ENCODE results near the gene RETREG2. TPM values are rescaled to one million over a fixed set of nuclear protein-coding genes. Genes with fewer than 3 reads are reported as not detected.

RETREG2 gene
- total RNA-seq, 4 donors from 2014 or later, result 37.8 to 226 (median 102) TPM

DNA sequence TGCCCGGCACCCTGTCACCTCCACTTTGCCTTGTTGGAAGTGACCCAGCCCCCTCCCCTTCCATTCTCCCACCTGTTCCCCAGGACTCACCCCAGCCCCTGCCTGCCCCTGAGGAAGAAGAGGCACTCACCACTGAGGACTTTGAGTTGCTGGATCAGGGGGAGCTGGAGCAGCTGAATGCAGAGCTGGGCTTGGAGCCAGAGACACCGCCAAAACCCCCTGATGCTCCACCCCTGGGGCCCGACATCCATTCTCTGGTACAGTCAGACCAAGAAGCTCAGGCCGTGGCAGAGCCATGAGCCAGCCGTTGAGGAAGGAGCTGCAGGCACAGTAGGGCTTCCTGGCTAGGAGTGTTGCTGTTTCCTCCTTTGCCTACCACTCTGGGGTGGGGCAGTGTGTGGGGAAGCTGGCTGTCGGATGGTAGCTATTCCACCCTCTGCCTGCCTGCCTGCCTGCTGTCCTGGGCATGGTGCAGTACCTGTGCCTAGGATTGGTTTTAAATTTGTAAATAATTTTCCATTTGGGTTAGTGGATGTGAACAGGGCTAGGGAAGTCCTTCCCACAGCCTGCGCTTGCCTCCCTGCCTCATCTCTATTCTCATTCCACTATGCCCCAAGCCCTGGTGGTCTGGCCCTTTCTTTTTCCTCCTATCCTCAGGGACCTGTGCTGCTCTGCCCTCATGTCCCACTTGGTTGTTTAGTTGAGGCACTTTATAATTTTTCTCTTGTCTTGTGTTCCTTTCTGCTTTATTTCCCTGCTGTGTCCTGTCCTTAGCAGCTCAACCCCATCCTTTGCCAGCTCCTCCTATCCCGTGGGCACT is 4.5 kb downstream of the RETREG2 start:
- H3K27me3 ChIP-seq, result no peaks in the 10 kb centered on the region
- H3K36me3 ChIP-seq, result peaks cover 0 to 41% (median 9%) of the 10 kb centered on the region in 4 donors
- in situ Hi-C loops (cut with MboI; ENCODE audit: low pct_ligation_motif_present in 1 of 4, low pct_unique_long_range_greater_than_20kb in 1 of 4, low sequenced_read_pairs in 3 of 4), result no loop called here
- DNase-seq, result peak; percentile 61
- intact Hi-C loops (cut with DNase I; ENCODE audit: low total_unique reads), result no loop called here
- peak overlapping the region; percentile 47 to 79 (median 74) for H3K27ac ChIP-seq
- no peaks in the 10 kb centered on the region for H3K9me3 ChIP-seq
- TF ChIP-seq POLR2A (IDR thresholded peaks at IDR 0.05), result no peak
- peak in 1 of 3 donors; percentile 9 for TF ChIP-seq POLR2AphosphoS5 (IDR thresholded peaks at IDR 0.05)
- H3K4me3 ChIP-seq, result no peak overlapping the region
- peaks cover 9 to 50% (median 24%) of the 10 kb centered on the region in 4 donors for H3K4me1 ChIP-seq
- WGBS, 2 donors (ENCODE audit: low coverage in 1 of 2), result 70 to 90% methylated on average over 2 to 8 of the region's 8 CpGs

DNA sequence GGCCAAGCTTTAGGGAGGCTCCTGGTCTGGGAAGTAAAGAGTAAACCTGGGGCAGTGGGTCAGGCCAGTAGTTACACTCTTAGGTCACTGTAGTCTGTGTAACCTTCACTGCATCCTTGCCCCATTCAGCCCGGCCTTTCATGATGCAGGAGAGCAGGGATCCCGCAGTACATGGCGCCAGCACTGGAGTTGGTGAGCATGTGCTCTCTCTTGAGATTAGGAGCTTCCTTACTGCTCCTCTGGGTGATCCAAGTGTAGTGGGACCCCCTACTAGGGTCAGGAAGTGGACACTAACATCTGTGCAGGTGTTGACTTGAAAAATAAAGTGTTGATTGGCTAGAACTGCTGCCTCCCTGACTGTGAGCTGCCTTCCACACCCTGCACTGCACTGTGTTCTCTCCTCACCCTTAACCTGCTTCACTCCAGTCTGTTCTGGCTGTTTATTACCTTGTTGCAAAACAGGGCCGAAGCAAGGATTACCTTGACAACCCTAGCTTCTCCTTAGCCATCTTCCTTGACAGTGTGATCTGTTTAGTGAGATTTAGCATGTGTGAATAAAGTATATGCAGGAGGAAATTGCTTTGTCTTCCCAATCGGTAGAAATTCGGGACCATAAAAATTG is 5.2 kb downstream of the RETREG2 start:
- H3K36me3 ChIP-seq, result peaks cover 0 to 41% (median 9%) of the 10 kb centered on the region in 4 donors
- peak overlapping the region; percentile 47 to 79 (median 74) for H3K27ac ChIP-seq
- DNase-seq, result peak; percentile 38
- 53 to 85% methylated on average over 3 to 6 of the region's 6 CpGs for WGBS, 2 donors (ENCODE audit: low coverage in 1 of 2)
- in situ Hi-C loops (cut with MboI; ENCODE audit: low pct_ligation_motif_present in 1 of 4, low pct_unique_long_range_greater_than_20kb in 1 of 4, low sequenced_read_pairs in 3 of 4) (no loop called here), intact Hi-C loops (cut with DNase I; ENCODE audit: low total_unique reads) (no loop called here)
- peaks cover 9 to 50% (median 24%) of the 10 kb centered on the region in 4 donors for H3K4me1 ChIP-seq
- TF ChIP-seq, protein P1, sequence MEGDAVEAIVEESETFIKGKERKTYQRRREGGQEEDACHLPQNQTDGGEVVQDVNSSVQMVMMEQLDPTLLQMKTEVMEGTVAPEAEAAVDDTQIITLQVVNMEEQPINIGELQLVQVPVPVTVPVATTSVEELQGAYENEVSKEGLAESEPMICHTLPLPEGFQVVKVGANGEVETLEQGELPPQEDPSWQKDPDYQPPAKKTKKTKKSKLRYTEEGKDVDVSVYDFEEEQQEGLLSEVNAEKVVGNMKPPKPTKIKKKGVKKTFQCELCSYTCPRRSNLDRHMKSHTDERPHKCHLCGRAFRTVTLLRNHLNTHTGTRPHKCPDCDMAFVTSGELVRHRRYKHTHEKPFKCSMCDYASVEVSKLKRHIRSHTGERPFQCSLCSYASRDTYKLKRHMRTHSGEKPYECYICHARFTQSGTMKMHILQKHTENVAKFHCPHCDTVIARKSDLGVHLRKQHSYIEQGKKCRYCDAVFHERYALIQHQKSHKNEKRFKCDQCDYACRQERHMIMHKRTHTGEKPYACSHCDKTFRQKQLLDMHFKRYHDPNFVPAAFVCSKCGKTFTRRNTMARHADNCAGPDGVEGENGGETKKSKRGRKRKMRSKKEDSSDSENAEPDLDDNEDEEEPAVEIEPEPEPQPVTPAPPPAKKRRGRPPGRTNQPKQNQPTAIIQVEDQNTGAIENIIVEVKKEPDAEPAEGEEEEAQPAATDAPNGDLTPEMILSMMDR (IDR thresholded peaks at IDR 0.05), result no peak
- TF ChIP-seq POLR2AphosphoS5 (IDR thresholded peaks at IDR 0.05) (peak in 2 of 3 donors; percentile 40 to 59), EP300 (IDR thresholded peaks at IDR 0.05; ENCODE audit: low read depth) (no peak), POLR2A (IDR thresholded peaks at IDR 0.05) (no peak)
- no peak overlapping the region for H3K4me3 ChIP-seq
- no peaks in the 10 kb centered on the region for H3K27me3 ChIP-seq
- no peaks in the 10 kb centered on the region for H3K9me3 ChIP-seq

DNA sequence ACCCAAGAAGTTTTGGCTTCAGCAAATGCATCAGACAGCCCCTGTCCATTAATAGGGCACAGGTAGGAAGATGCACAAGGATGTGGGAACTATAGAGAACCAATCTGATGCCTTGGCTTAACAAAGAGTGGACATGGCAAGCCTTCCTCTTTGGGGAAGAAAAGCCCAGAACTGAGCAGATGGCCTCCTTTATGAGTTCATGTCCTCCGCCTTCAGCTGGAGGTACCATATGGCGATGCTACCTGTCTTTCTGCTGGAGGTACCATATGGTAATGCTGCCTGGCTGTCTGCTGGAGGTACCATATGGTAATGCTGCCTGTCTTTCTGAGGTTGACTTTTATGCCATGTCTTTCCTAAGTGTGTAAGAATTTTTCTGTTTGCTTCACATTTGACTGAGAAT is 6.0 kb downstream of the RETREG2 start:
- intact Hi-C loops (cut with DNase I; ENCODE audit: low total_unique reads), result no loop called here
- no peak for TF ChIP-seq EP300 (IDR thresholded peaks at IDR 0.05; ENCODE audit: low read depth)
- TF ChIP-seq, protein P1 (IDR thresholded peaks at IDR 0.05), result no peak
- TF ChIP-seq POLR2A (IDR thresholded peaks at IDR 0.05), result no peak
- TF ChIP-seq POLR2AphosphoS5 (IDR thresholded peaks at IDR 0.05), result no peak
- 93 to 100% methylated on average over 1 to 2 of the region's 2 CpGs for WGBS, 2 donors (ENCODE audit: low coverage in 1 of 2)
- no peak for DNase-seq
- in situ Hi-C loops (cut with MboI; ENCODE audit: low pct_ligation_motif_present in 1 of 4, low pct_unique_long_range_greater_than_20kb in 1 of 4, low sequenced_read_pairs in 3 of 4), result no loop called here
- Histone ChIP-seq H3K27me3 (no peaks in the 10 kb centered on the region), H3K36me3 (peaks cover 0 to 41% (median 9%) of the 10 kb centered on the region in 4 donors), H3K9me3 (no peaks in the 10 kb centered on the region), H3K27ac (peak overlapping the region in 3 of 4 donors; percentile 50 to 79 (median 71)), H3K4me3 (no peak overlapping the region), H3K4me1 (peaks cover 5 to 44% (median 18%) of the 10 kb centered on the region in 4 donors)

DNA sequence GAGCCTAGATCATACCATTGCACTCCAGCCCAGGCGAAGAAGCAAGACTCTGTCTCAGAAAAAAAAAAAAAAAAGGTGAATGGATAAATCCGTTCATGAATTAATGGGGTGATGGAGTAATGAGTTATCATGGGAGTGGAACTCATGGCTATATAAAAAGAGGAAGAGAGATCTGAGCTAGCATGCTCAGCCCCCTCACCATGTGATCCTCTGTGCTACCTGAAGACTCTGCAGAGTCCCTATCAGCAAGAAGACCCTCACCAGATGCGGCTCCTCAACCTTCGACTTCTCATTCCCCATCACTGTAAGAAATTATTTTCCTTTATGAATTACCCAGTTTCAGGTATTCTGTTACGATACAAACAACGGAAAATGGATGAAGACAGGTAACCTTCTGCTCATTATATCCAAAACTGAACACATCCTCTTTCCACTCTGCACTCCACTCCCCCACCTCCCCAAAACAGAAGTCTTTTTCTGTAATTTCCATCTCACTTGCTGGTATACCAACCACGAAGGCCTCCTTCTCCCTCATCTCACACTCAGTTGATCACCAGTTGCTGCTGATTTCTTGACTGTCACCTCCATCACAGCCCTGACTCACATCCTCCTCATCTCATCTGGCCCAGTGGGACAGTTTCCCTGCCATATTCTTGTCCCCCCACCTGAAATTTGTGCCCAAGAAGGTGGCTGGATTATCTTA is 8.8 kb downstream of the RETREG2 start:
- H3K36me3 ChIP-seq, result peaks cover 0 to 18% (median 3%) of the 10 kb centered on the region in 4 donors
- no peaks in the 10 kb centered on the region for H3K9me3 ChIP-seq
- intact Hi-C loops (cut with DNase I; ENCODE audit: low total_unique reads), result no loop called here
- H3K27me3 ChIP-seq, result no peaks in the 10 kb centered on the region
- WGBS, 2 donors (ENCODE audit: low coverage in 1 of 2), result 82 to 87% methylated on average over 6 to 7 of the region's 7 CpGs
- peaks cover 0 to 20% (median 9%) of the 10 kb centered on the region in 4 donors for H3K4me1 ChIP-seq
- H3K27ac ChIP-seq, result no peak overlapping the region
- no peak overlapping the region for H3K4me3 ChIP-seq
- TF ChIP-seq, protein P1 (IDR thresholded peaks at IDR 0.05), result no peak
- TF ChIP-seq POLR2AphosphoS5 (IDR thresholded peaks at IDR 0.05) (no peak), POLR2A (IDR thresholded peaks at IDR 0.05) (no peak), EP300 (IDR thresholded peaks at IDR 0.05; ENCODE audit: low read depth) (no peak)
- in situ Hi-C loops (cut with MboI; ENCODE audit: low pct_ligation_motif_present in 1 of 4, low pct_unique_long_range_greater_than_20kb in 1 of 4, low sequenced_read_pairs in 3 of 4), result no loop called here
- no peak for DNase-seq

Data from transverse colon (tissue), 4 donors.